Stomach (tissue), 9 donors: ENCODE results near the gene UBE2R2. TPM values are rescaled to one million over a fixed set of nuclear protein-coding genes. Genes with fewer than 3 reads are reported as not detected.
"Not testable (repeated sequence)": the region's sequence is repeated elsewhere in the genome, so short reads cannot be mapped to it uniquely, and the experiment has no call there.

Experiments used
- DNase-seq, 2 donors: peaks; one replicate each; pipeline versions ENCODE4 v3.0.0 to v3.0.0-alpha.2; 2013 to 2019
- H3K27ac ChIP-seq, 5 donors: fragments of 200-600 bp in 4 of 5; sonication (generic) in 4 of 5; one replicate each; pipeline ENCODE4 v1.5.1; 2013 to 2019; ENCODE audit warnings: mild to moderate bottlenecking in 1 of 5, moderate library complexity in 1 of 5
- H3K27me3 ChIP-seq, 3 donors: fragments of 200-600 bp; sonication (generic); one replicate each; pipeline ENCODE4 v1.5.1; 2017 to 2019; ENCODE audit warnings: mixed run types in 1 of 3
- H3K36me3 ChIP-seq, 4 donors: fragments of 200-600 bp; sonication (generic); 1 replicate in 3 of 4; 2 replicates in 1 of 4; pipeline ENCODE4 v1.5.1; 2016 to 2019
- H3K4me1 ChIP-seq, 4 donors: fragments of 200-600 bp; sonication (generic); one replicate each; pipeline ENCODE4 v1.5.1; 2016 to 2019
- H3K4me3 ChIP-seq, 4 donors: fragments of 200-600 bp; sonication (generic) in 3 of 4; one replicate each; pipeline ENCODE4 v1.5.1; 2016 to 2019; ENCODE audit warnings: mild to moderate bottlenecking in 1 of 4
- H3K9me3 ChIP-seq, 4 donors: fragments of 200-600 bp; sonication (generic); one replicate each; pipeline ENCODE4 v1.5.1; 2016 to 2019
- EP300 ChIP-seq: sonication (generic); formaldehyde crosslinking; IDR thresholded peaks from one replicate; pipeline ENCODE4 v1.6.1; 2017; ENCODE audit warnings: antibody characterized with exemption
- POLR2A ChIP-seq, 4 donors: fragments of 450-650 bp; IDR thresholded peaks; one replicate each; pipeline ENCODE4 v1.6.1; 2016; ENCODE audit warnings: antibody characterized with exemption in 4 of 4, control low read depth in 2 of 4, mild to moderate bottlenecking in 1 of 4, moderate library complexity in 1 of 4
- POLR2AphosphoS5 ChIP-seq, 3 donors: sonication (generic); formaldehyde crosslinking; IDR thresholded peaks; one replicate each; pipeline ENCODE4 v1.6.1; 2016; ENCODE audit warnings: antibody characterized with exemption in 3 of 3
- WGBS, 5 donors: extraction: QIAGEN DNeasy Blood & Tissue Kit in 3 of 5; methylation state at CpG; one replicate each; pipeline versions ENCODE4 v1.1.5 to v1.1.7; 2013 to 2018; 5-methylcytosine and 5-hydroxymethylcytosine counted together
- intact Hi-C: fragments of 100-400 bp; cut with DNase I; formaldehyde crosslinking; loops from one replicate; pipeline ENCODE4 v1.15.1; 2023; ENCODE audit warnings: low total_unique reads
- polyA plus RNA-seq, 3 donors: library from polyadenylated mRNA; stranded (reverse); fragments of 200-250 nt; gene quantifications; one replicate each; pipeline ENCODE4 v1.2.3, GENCODE V29; 2013
- total RNA-seq, 5 donors: library from RNA; depleted of rRNA; stranded (reverse); fragments of >200 nt; gene quantifications; one replicate each; pipeline versions ENCODE4 v1.1.0 to v1.2.3, GENCODE V29; 2014 to 2016
- TF ChIP-seq, protein P1 (sequence below), 7 experiments: fragments of 450-650 bp in 4 of 7; fragments of 200-600 bp in 3 of 7; sonication (generic) in 3 of 7; IDR thresholded peaks; one replicate each; pipeline ENCODE4 v1.5.1; 2016 to 2019; ENCODE audit warnings: antibody characterized with exemption in 7 of 7, control low read depth in 2 of 7, mild to moderate bottlenecking in 1 of 7
- donor health status: healthy with polysubstance abuse.
- donor health status: Bipolar disorder and iron deficiency.
- donor health status: healthy.

The UBE2R2 gene
- total and polyA plus RNA-seq, 8 donors, result 6.4 to 117 (median 23.9) TPM

DNA sequence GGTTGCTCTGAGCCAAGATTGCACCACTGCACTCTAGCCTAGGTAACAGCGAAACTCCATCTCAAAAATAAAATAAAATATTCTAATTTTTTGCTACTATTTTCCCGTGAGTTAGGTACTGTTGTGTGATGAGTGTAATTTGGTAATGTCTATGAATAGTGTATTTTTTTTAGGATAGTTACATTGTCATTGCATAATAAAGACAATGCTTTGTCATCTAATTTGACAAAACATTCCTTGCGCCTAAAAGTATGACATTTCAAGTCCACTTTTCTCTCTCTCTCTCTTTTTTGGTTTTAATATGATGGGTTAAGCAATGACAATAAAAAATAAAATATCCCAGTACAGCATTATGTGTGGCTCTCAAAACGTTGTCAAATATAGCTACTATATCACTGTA lies 29.3 kb downstream of the UBE2R2 start:
- WGBS, 5 donors, result 81 to 85% (median 83%) methylated on average over 4 of the region's 4 CpGs
- DNase-seq, result no peak
- H3K36me3 ChIP-seq, result no peaks in the 10 kb centered on the region
- H3K4me1 ChIP-seq, result peaks cover 17 to 93% (median 64%) of the 10 kb centered on the region in 4 donors
- intact Hi-C loops, result no loop called here
- TF ChIP-seq POLR2AphosphoS5 (IDR thresholded peaks at IDR 0.05) (no peak), POLR2A (IDR thresholded peaks at IDR 0.05) (no peak), EP300 (no peak)
- TF ChIP-seq, protein P1, sequence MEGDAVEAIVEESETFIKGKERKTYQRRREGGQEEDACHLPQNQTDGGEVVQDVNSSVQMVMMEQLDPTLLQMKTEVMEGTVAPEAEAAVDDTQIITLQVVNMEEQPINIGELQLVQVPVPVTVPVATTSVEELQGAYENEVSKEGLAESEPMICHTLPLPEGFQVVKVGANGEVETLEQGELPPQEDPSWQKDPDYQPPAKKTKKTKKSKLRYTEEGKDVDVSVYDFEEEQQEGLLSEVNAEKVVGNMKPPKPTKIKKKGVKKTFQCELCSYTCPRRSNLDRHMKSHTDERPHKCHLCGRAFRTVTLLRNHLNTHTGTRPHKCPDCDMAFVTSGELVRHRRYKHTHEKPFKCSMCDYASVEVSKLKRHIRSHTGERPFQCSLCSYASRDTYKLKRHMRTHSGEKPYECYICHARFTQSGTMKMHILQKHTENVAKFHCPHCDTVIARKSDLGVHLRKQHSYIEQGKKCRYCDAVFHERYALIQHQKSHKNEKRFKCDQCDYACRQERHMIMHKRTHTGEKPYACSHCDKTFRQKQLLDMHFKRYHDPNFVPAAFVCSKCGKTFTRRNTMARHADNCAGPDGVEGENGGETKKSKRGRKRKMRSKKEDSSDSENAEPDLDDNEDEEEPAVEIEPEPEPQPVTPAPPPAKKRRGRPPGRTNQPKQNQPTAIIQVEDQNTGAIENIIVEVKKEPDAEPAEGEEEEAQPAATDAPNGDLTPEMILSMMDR (IDR thresholded peaks at IDR 0.05), result no peak
- no peak overlapping the region for H3K4me3 ChIP-seq
- no peaks in the 10 kb centered on the region for H3K27me3 ChIP-seq
- no peak overlapping the region for H3K27ac ChIP-seq
- no peaks in the 10 kb centered on the region for H3K9me3 ChIP-seq

GRCh38 chr9:33847894-33848205 lies 30.9 kb downstream of the UBE2R2 start:
- H3K36me3 ChIP-seq, H3K4me3 ChIP-seq, H3K9me3 ChIP-seq, H3K27me3 ChIP-seq, intact Hi-C loops, DNase-seq: not testable (repeated sequence)
- Histone ChIP-seq H3K4me1 (peaks cover 32 to 93% (median 74%) of the 10 kb centered on the region in 4 donors), H3K27ac (peak overlapping the region in 3 of 5 donors; percentile 4 to 16 (median 13))
- 82 to 93% (median 91%) methylated on average over 3 of the region's 3 CpGs for WGBS, 5 donors

GRCh38 chr9:33850267-33850629 lies 33.3 kb downstream of the UBE2R2 start:
- Histone ChIP-seq H3K27ac (peak overlapping the region in 4 of 5 donors; percentile 23 to 58 (median 44)), H3K36me3 (no peaks in the 10 kb centered on the region), H3K27me3 (no peaks in the 10 kb centered on the region), H3K4me3 (no peak overlapping the region), H3K4me1 (peaks cover 33 to 81% (median 62%) of the 10 kb centered on the region in 4 donors), H3K9me3 (no peaks in the 10 kb centered on the region)
- WGBS, 5 donors, result 55 to 72% (median 57%) methylated on average over 4 of the region's 4 CpGs
- DNase-seq, result no peak
- TF ChIP-seq EP300 (no peak), POLR2A (IDR thresholded peaks at IDR 0.05) (no peak), POLR2AphosphoS5 (IDR thresholded peaks at IDR 0.05) (no peak)
- TF ChIP-seq, protein P1 (IDR thresholded peaks at IDR 0.05), result no peak
- intact Hi-C loops, result loop anchor here (5.0 kb wide), 1 partner anchor 38 kb away; no protein-coding TSS in a partner anchor

DNA sequence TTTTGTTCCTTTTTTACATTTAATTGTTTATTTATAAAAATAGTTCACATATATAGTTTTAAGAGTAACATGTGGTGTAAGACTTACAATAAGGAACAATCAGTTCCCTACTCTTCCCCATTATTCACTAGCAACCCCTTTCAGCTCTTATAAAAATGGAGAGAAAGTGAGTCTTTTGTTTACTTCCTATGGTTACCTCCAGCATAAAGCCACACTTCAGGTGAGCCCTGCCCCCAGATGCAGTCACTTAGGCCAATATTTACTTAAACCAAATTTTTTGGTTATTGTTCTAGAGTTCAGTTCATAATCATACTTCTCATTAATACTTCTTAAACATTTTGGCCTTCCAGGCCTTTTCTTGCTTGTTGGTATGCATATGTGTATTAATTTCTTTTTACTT lies 33.7 kb downstream of the UBE2R2 start:
- intact Hi-C loops, result loop anchor here (5.0 kb wide), 1 partner anchor 38 kb away; no protein-coding TSS in a partner anchor
- Histone ChIP-seq H3K4me1 (peaks cover 35 to 84% (median 66%) of the 10 kb centered on the region in 4 donors), H3K27me3 (no peaks in the 10 kb centered on the region), H3K4me3 (no peak overlapping the region), H3K27ac (peak overlapping the region in 4 of 5 donors; percentile 23 to 58 (median 44)), H3K36me3 (no peaks in the 10 kb centered on the region), H3K9me3 (no peaks in the 10 kb centered on the region)
- no peak for TF ChIP-seq POLR2A (IDR thresholded peaks at IDR 0.05)
- TF ChIP-seq, protein P1 (IDR thresholded peaks at IDR 0.05), result no peak
- TF ChIP-seq EP300, result no peak
- no peak for TF ChIP-seq POLR2AphosphoS5 (IDR thresholded peaks at IDR 0.05)
- peak in 1 of 2 donors; percentile 56 for DNase-seq

- intact Hi-C loops, result loop anchor here (5.0 kb wide), 1 partner anchor 39 kb away; no protein-coding TSS in a partner anchor
- no peaks in the 10 kb centered on the region for H3K27me3 ChIP-seq
- 30 to 50% (median 38%) methylated on average over 1 of the region's 1 CpG for WGBS, 5 donors
- peak overlapping the region in 4 of 5 donors; percentile 23 to 58 (median 46) for H3K27ac ChIP-seq
- H3K4me1 ChIP-seq, result peaks cover 37 to 86% (median 69%) of the 10 kb centered on the region in 4 donors
- H3K9me3 ChIP-seq, result no peaks in the 10 kb centered on the region
- H3K36me3 ChIP-seq, result no peaks in the 10 kb centered on the region
- no peak for TF ChIP-seq EP300
- TF ChIP-seq POLR2AphosphoS5 (IDR thresholded peaks at IDR 0.05), result no peak
- no peak for TF ChIP-seq POLR2A (IDR thresholded peaks at IDR 0.05)
- TF ChIP-seq, protein P1 (IDR thresholded peaks at IDR 0.05), result no peak
- no peak for DNase-seq
- H3K4me3 ChIP-seq, result no peak overlapping the region
These were observed 34.3 kb downstream of the UBE2R2 start for GRCh38 chr9:33851301-33851700.
